PC-9 (cell line): Measurements from ENCODE around the gene SLC5A1. TPM values are rescaled to one million over a fixed set of nuclear protein-coding genes. Genes with fewer than 3 reads are reported as not detected.
A peak's percentile ranks its signal among the peaks of the same experiment; 100 is the strongest.

Experiments
- BruUV-seq: library from RNA; stranded (reverse); fragments of 400-500 nt; replicated peaks from 2 replicates; lab custom pipeline; 2021; lab: Mats Ljungman, UMichigan
- CTCF ChIA-PET: fragments of 300-600 bp; sonication (Branson Sonifier 250); formaldehyde crosslinking; loops from one replicate; lab custom pipeline; 2022; ENCODE audit warnings: antibody characterized with exemption; lab: Charles Lee
- POLR2A ChIA-PET: fragments of 300-600 bp; sonication (Branson Sonifier 250); formaldehyde crosslinking; loops from one replicate; lab custom pipeline; 2022; ENCODE audit warnings: antibody characterized with exemption; ENCODE audit not compliant: unreplicated experiment; lab: Charles Lee
- DNase-seq, 2 experiments: peaks; one replicate each; pipeline versions ENCODE4 v3.0.0 to v3.0.0-alpha.2; 2015 to 2022; ENCODE audit warnings: mixed read lengths in 1 of 2
- H2AFZ ChIP-seq: fragments of 200-600 bp; sonication (generic); 2 replicates; pipeline ENCODE4 v1.8.1; 2017; ENCODE audit warnings: antibody characterized with exemption
- H3F3A ChIP-seq: fragments of 200-600 bp; sonication (generic); 2 replicates; pipeline ENCODE4 v1.8.1; 2017; ENCODE audit warnings: antibody characterized with exemption, mild to moderate bottlenecking, low read depth; ENCODE audit not compliant: insufficient read depth
- H3K27ac ChIP-seq: fragments of 200-600 bp; sonication (generic); 2 replicates; pipeline ENCODE4 v1.6.1; 2016; ENCODE audit warnings: mixed run types
- H3K27me3 ChIP-seq: fragments of 200-600 bp; sonication (generic); 2 replicates; pipeline ENCODE4 v1.6.1; 2016; ENCODE audit warnings: low read depth, mixed run types; ENCODE audit not compliant: insufficient read depth
- H3K36me3 ChIP-seq: fragments of 200-600 bp; sonication (generic); 2 replicates; pipeline ENCODE4 v1.6.1; 2016; ENCODE audit warnings: low read depth, mixed run types
- H3K4me1 ChIP-seq: fragments of 200-600 bp; sonication (generic); replicated peaks from 2 replicates; pipeline ENCODE4 v1.6.1; 2016; ENCODE audit warnings: mixed run types; ENCODE audit not compliant: insufficient read depth
- H3K4me2 ChIP-seq: fragments of 200-600 bp; sonication (generic); 2 replicates; pipeline ENCODE4 v1.6.1; 2017; ENCODE audit warnings: mixed run types
- H3K4me3 ChIP-seq: fragments of 200-600 bp; sonication (generic); 2 replicates; pipeline ENCODE4 v1.6.1; 2016; ENCODE audit warnings: mixed run types
- H3K79me2 ChIP-seq: fragments of 200-600 bp; sonication (generic); 2 replicates; pipeline ENCODE4 v1.6.1; 2017; ENCODE audit warnings: low read depth, mixed run types
- H3K9me2 ChIP-seq: fragments of 200-600 bp; sonication (generic); 2 replicates; pipeline ENCODE4 v1.8.1; 2017; ENCODE audit warnings: mild to moderate bottlenecking; ENCODE audit not compliant: insufficient read depth
- H3K9me3 ChIP-seq: fragments of 200-600 bp; sonication (generic); 2 replicates; pipeline ENCODE4 v1.8.1; 2016; ENCODE audit warnings: low read depth; ENCODE audit not compliant: insufficient read depth
- H4K20me1 ChIP-seq: fragments of 200-600 bp; sonication (generic); 2 replicates; pipeline ENCODE4 v1.8.1; 2017; ENCODE audit not compliant: insufficient read depth
- EZH2 ChIP-seq: fragments of 200-600 bp; sonication (generic); IDR thresholded peaks from 2 replicates; pipeline ENCODE4 v1.8.0; 2017; ENCODE audit warnings: antibody characterized with exemption, low read depth
- intact Hi-C: fragments of 100-400 bp; cut with micrococcal nuclease; formaldehyde crosslinking; loops from one replicate; pipeline ENCODE4 v1.10.0; 2022; ENCODE audit not compliant: unreplicated experiment
- total RNA-seq: library from RNA; stranded (reverse); gene quantifications from 2 replicates; pipeline ENCODE4 v1.2.3, GENCODE V29; 2021
- TF ChIP-seq, protein P1 (sequence below): fragments of 200-600 bp; sonication (generic); conservative IDR thresholded peaks from 2 replicates; pipeline ENCODE4 v1.6.1; 2017; ENCODE audit warnings: mixed run types, antibody characterized with exemption, mild to moderate bottlenecking, moderate library complexity

Gene SLC5A1
- total RNA-seq, 1 experiment from 2014 or later, result not detected

DNA sequence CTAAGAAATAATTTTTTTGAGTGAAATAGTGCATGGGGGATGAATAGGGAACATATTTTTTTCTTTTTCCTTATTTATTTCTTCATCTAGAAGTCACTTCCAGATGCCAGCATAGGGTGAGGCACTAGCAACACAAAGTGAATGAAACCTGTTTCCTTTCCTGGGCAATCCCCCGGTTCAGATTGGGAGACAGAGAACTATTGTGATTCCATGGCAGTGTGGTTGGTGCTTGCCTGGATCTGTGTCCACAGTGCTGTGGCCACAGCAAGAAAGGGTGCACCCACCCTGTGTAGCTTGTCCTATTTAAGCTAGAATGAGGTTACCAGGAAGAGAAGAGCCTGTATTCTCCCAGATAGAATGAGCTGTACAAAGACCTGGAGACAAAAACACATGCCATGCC lies 57.6 kb downstream of the SLC5A1 start:
- H3K9me3 ChIP-seq, result no peaks in the 10 kb centered on the region
- no peak overlapping the region for H2AFZ ChIP-seq
- H3K4me2 ChIP-seq, result no peak overlapping the region
- no peaks in the 10 kb centered on the region for H3K36me3 ChIP-seq
- peaks cover 24% of the 10 kb centered on the region for H3K27me3 ChIP-seq
- no peaks in the 10 kb centered on the region for H3K9me2 ChIP-seq
- BruUV-seq, result no TSS peak
- CTCF ChIA-PET, result no interaction called here
- H3K27ac ChIP-seq, result no peak overlapping the region
- TF ChIP-seq EZH2, result no peak
- TF ChIP-seq, protein P1, sequence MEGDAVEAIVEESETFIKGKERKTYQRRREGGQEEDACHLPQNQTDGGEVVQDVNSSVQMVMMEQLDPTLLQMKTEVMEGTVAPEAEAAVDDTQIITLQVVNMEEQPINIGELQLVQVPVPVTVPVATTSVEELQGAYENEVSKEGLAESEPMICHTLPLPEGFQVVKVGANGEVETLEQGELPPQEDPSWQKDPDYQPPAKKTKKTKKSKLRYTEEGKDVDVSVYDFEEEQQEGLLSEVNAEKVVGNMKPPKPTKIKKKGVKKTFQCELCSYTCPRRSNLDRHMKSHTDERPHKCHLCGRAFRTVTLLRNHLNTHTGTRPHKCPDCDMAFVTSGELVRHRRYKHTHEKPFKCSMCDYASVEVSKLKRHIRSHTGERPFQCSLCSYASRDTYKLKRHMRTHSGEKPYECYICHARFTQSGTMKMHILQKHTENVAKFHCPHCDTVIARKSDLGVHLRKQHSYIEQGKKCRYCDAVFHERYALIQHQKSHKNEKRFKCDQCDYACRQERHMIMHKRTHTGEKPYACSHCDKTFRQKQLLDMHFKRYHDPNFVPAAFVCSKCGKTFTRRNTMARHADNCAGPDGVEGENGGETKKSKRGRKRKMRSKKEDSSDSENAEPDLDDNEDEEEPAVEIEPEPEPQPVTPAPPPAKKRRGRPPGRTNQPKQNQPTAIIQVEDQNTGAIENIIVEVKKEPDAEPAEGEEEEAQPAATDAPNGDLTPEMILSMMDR, result no peak
- no peaks in the 10 kb centered on the region for H3K79me2 ChIP-seq
- no peak overlapping the region for H3K4me3 ChIP-seq
- DNase-seq, result no peak
- intact Hi-C loops, result loop anchor here (10.0 kb wide), 2 partner anchors 374 to 1104 kb away; partner anchors contain the start of gene FBXO7
- H3K4me1 ChIP-seq, result no peaks in the 10 kb centered on the region
- H4K20me1 ChIP-seq, result no peaks in the 10 kb centered on the region
- H3F3A ChIP-seq, result no peaks in the 10 kb centered on the region
- POLR2A ChIA-PET, result no interaction called here

DNA sequence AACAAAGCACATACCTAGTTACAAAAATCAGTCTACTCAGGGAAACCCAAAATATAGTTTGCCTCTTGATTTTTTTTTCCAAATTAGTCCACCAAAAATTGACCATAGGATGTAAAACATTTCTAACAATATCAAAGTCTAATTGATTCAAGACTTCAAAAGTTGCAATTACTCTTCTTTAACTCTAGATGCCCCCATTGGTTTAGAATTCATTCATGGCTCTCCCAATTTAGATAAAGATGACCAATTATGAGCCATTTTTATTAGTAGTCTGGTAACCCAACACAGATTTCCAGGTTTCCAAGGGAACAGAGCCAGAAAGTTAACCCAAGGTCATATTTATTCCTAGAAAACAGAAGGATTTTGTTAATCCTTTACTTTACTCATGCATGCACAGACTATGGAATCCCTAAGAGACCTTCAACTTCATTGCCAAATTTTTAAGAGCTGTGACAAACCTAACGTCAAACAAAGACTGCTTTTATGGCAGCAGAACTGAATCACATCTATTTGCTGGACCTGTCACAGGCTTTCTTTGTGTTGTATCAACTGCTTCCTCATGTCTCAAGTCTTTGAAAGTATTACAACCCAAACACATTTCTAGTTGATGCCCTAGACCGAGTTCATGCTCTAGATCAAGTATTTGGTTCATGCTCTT lies 60.7 kb downstream of the SLC5A1 start:
- no peaks in the 10 kb centered on the region for H3K4me1 ChIP-seq
- peaks cover 14% of the 10 kb centered on the region for H3K27me3 ChIP-seq
- CTCF ChIA-PET, result interaction anchor here (0.6 kb wide), 1 partner anchor 325 kb away, joined by 6 read pairs; no protein-coding TSS in a partner anchor
- no peak overlapping the region for H3K4me2 ChIP-seq
- no peaks in the 10 kb centered on the region for H3K9me3 ChIP-seq
- DNase-seq, result peak in 1 of 2 experiments; percentile 33
- no peaks in the 10 kb centered on the region; the same call in 1 of the 2 replicates for H4K20me1 ChIP-seq
- H3K4me3 ChIP-seq, result no peak overlapping the region
- H3K36me3 ChIP-seq, result no peaks in the 10 kb centered on the region
- H2AFZ ChIP-seq, result no peak overlapping the region
- no peak overlapping the region for H3K27ac ChIP-seq
- intact Hi-C loops, result loop anchor here (10.0 kb wide), 2 partner anchors 371 to 1101 kb away; partner anchors contain the start of gene FBXO7
- TF ChIP-seq, protein P1, result peak; percentile 74
- TF ChIP-seq EZH2, result no peak
- H3F3A ChIP-seq, result no peaks in the 10 kb centered on the region
- no TSS peak for BruUV-seq
- POLR2A ChIA-PET, result no interaction called here
- H3K9me2 ChIP-seq, result no peaks in the 10 kb centered on the region
- no peaks in the 10 kb centered on the region for H3K79me2 ChIP-seq

DNA sequence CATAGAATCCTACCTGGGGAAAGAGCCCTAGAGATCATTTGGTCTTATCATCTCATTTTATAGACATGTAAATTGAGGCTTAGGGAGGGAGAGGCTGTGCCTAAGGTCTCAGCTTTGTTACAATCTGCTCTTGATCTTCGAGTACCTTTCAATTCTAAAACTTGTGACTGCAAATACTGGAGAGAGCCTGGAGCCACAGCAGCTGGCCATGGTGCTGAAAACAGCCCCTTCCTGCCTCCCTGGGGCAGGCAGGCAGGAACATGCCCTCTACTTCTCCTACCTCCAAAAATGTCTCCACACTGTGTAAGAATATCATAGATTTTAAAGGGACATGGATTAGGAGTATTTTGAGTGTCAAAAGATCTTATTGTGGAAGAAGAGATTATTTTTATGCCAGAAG lies 63.9 kb downstream of the SLC5A1 start:
- H3K9me2 ChIP-seq, result no peaks in the 10 kb centered on the region
- BruUV-seq, result no TSS peak
- H3K79me2 ChIP-seq, result no peaks in the 10 kb centered on the region
- H3K4me3 ChIP-seq, result no peak overlapping the region
- TF ChIP-seq, protein P1, result no peak
- TF ChIP-seq EZH2, result no peak
- peak in 1 of 2 experiments; percentile 30 for DNase-seq
- H3K4me2 ChIP-seq, result no peak overlapping the region
- POLR2A ChIA-PET, result no interaction called here
- no peak overlapping the region for H3K27ac ChIP-seq
- CTCF ChIA-PET, result no interaction called here
- H2AFZ ChIP-seq, result no peak overlapping the region
- H3K9me3 ChIP-seq, result no peaks in the 10 kb centered on the region
- H3K36me3 ChIP-seq, result no peaks in the 10 kb centered on the region
- intact Hi-C loops, result loop anchor here (10.0 kb wide), 2 partner anchors 368 to 1098 kb away; partner anchors contain the start of gene FBXO7
- no peaks in the 10 kb centered on the region; the same call in 1 of the 2 replicates for H4K20me1 ChIP-seq
- H3K4me1 ChIP-seq, result no peaks in the 10 kb centered on the region
- no peaks in the 10 kb centered on the region for H3F3A ChIP-seq
- peaks cover 36% of the 10 kb centered on the region for H3K27me3 ChIP-seq
